ENCODE results near the gene GPR137C. TPM values are rescaled to one million over a fixed set of nuclear protein-coding genes. Genes with fewer than 3 reads are reported as not detected.

GPR137C gene, protein sequence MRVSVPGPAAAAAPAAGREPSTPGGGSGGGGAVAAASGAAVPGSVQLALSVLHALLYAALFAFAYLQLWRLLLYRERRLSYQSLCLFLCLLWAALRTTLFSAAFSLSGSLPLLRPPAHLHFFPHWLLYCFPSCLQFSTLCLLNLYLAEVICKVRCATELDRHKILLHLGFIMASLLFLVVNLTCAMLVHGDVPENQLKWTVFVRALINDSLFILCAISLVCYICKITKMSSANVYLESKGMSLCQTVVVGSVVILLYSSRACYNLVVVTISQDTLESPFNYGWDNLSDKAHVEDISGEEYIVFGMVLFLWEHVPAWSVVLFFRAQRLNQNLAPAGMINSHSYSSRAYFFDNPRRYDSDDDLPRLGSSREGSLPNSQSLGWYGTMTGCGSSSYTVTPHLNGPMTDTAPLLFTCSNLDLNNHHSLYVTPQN
- 0.34 and 0.50 TPM in 2 replicates for total RNA-seq

DNA sequence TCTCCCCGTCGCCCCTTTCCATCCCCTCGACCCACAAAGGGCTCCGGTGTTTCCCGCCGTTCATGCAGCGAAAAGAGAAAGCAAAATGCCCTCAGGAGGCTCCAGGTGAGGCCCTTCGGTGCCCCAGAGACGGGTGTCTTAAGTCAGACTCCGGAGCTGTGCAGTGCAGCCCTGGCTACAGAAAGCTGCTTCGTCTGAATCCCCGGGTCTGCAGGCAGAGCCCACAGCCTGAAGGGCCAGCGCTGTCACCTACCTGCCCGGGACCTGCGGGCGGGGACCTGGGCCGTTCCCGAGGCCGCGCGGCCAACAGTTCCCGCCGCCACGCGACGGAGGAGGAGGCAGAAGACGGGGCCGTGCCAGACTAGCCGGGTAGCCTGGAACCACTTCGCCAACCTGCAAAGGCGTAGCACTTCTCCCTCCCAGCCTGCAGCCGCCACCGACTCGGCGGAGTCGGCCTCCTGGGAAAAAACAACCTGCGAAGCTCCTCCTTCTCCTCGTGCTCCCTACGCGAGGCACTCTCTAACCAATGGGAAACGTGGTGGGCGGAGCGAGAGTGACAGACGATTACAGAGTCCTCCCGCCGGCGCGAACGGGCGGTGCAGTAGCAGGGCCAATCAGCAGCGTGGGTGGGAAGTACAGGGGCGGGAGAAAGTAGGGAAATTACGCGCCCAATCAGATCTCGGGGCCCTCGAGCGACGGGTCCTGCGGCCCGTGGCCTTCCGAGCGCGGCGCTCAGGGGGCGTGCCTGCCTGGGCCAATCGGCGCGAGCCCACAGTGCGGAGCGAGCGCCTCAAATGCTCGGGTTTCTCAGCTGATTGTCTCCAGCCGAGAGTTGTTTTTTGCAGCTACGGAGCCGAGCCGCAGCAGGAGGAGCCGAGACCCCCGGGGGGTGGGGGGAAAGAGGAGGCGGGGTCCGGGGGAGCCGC is at the start of gene GPR137C, which contains the start of gene TXNDC16:
Gene GPR137C, plus strand, starts transcription at position 774 of the 926 bp plus-strand sequence. CDS start 312 bp downstream, outside the sequence.
Gene TXNDC16, minus strand, starts transcription at position 443 of the 926 bp plus-strand sequence. CDS start 8,948 bp downstream, outside the sequence.
- intact Hi-C loops (cut with micrococcal nuclease), result loop anchor here (1.0 to 5.0 kb wide), 12 partner anchors 22 to 690 kb away; partner anchors contain the start of genes DDHD1, ERO1A, GNG2 and GNPNAT1

DNA sequence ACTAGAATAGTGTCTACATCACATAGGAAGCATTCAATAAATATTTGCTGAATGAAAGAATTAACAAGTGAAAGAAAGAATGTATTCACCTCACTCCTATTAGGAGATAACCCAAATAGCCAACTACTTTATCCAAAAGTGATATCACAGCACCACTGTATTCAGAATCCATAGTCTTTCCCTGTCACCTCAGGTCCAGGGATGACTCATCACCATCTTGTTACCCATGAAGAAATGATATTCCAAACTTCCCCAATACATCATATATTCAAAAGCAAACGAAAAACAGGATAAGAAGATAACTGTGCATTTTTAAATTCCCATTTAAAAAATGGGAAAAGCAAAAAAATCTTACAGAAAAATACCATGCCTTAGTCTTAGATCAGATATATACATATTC is 39.4 kb upstream of the GPR137C start:
- intact Hi-C loops (cut with micrococcal nuclease), result no loop called here

DNA sequence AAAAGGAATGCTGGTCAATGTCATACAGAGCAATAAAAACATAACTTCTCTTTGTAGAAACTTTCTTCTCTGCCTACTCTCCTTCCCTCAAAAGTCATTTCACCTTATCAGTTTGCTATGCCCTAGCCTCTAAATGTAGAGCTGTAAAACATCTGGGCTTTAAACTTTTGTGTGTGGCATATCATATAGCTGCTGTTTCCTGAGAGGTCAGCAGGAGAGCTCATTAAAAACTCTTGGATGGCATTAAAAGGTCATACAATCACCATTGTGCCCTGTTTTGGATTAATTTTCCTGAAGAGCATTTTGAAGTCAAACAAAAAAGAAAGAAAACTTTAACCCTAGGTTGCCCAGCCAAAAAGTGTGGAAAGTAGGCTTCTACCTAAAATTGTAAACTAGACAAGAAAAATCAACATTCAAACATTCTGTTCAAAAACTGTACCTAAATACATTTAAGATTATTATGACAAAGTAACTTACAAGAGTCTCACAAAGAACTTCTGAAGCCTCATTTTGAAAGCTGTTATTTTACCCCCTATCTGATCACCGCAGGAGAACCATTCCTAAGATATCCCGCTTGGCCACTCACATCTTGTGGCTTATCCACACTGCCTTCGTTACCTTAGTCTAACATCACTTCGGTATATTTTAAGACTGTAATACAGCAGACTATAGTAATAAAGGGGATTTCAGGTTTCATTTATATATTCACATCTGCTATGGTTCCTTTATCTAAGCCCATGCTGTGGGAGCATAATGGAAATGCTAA is 38.4 kb upstream of the GPR137C start:
- intact Hi-C loops (cut with micrococcal nuclease), result no loop called here

DNA sequence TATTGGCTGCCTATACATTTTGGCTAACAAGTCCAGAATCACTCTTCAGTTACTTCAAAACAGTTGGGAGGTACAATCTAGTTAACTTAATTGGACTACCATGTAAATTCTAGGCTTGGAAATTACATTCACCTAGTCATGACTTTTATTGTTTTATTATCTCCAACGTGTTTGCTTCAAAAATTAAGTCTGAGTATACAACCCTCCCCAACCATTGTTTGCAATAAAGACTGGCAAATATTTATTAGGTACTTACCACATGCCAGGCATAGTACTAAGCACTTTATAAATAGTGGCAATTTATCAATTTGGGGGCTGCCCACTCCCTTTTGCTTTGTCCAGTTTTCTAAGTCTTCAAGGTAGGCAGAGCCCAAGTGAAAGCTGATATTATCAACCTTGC is 30.6 kb upstream of the GPR137C start:
- intact Hi-C loops (cut with micrococcal nuclease), result no loop called here

DNA sequence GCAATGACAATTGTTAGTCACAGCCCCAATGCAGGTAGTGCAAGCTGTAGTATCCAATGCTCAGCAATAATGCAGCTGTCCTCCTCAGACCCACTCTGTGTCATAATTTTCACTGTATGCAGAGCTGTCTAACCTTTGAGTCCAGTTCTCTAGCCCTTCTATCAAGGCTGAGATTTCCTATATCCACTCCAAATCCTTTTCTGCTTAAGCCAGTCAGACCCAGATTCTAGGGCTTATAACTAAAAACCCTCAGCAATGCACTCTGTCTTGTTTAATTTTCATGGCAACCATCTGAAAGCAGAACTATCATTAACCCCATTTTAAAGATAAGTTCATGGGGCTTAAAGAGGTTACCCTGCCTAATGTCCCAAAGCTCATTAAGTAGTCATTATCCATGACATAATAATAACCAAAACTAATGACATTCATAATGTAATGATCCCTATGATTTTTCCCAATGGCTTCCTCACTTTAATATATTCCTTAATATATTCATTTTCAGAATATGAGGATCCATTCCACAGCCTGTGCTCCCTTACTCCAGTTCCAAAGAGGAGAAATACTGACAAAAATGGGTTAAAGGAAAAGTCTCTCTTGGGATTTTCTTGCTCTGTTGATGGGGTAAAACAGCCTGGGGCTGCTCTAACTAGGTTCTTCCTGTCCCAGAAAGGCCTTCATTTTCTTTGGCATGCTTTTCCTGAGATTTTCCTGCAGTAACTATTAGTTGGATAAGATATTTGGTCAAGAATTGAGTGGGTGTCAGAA is 29.9 kb upstream of the GPR137C start:
- intact Hi-C loops (cut with micrococcal nuclease), result no loop called here

DNA sequence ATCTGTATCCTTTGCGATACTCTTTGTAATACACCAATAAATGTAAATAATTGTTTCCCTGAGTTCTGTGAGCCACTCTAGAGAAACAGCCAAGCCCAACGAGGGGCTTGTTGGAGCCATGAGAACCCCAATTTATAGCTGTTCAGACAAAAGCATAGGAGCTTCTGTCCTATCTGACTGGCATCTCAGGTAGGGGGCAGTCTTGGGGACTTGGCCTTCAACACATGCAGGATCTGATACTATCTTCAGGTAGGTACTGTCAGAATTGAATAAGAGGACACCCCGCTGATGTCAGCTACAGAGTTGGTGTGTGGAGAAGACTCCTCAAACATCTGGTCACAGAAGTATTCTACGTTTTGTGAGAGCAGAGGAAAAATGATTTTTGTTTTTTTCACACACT is 25.6 kb upstream of the GPR137C start:
- intact Hi-C loops (cut with micrococcal nuclease), result no loop called here

DNA sequence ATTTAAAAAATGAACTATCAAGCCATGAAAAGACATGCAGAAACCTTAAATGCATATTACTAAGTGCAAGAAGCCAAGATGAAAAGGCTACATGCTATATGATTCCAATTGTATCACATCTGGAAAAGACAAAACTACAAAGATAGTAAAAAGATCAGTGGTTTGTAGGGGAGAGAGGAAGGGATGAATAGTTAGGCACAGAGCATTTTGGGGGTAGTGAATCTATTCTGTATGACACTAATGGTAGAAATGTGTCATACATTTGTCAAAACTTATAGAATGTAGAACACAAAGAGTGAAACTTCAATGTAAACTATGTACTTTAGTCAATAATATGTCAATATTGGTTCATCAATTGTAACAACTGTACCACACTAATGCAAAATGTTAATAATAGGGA is 21.2 kb upstream of the GPR137C start:
- intact Hi-C loops (cut with micrococcal nuclease), result loop anchor here (2.0 kb wide), 1 partner anchor 21 kb away; the partner anchor contains the start of genes GPR137C and TXNDC16

DNA sequence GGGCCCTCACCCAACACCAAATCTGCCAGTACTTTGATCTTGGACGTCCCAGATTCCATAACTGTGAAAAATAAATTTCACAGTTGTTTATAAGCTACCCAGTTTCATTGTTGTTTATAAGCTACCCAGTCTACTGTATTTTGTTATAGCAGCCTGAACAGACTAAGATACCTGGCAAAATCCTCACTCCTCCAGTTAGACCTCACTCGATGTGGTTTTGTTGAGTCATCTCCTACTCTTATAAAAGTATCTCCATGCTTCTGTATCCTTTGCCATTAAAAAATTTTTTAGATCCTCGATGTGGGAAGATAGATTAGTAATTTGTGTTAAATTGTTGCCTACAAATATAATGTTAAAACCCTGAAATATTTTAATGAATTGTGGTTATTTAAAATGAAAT is 16.4 kb upstream of the GPR137C start:
- intact Hi-C loops (cut with micrococcal nuclease), result no loop called here

DNA sequence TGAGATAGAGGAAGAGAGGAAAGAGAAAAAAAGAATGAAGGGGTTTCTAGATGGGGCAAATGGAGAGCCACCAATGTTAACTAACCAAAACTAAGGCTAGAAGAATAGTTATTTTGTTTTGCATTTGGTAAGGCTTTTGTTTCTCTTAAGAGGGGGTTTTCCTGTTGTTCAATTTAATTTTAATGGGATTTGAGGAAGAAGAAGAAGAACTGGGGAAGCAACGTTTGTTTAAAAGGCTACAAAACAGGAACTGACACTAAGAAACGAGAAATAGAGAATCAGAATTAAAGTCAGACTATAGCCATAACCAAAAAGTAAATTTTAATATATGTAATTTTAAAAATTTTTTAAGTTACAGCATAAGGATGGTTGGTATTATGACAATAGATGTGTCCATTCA is 14.0 kb upstream of the GPR137C start:
- intact Hi-C loops (cut with micrococcal nuclease), result no loop called here

DNA sequence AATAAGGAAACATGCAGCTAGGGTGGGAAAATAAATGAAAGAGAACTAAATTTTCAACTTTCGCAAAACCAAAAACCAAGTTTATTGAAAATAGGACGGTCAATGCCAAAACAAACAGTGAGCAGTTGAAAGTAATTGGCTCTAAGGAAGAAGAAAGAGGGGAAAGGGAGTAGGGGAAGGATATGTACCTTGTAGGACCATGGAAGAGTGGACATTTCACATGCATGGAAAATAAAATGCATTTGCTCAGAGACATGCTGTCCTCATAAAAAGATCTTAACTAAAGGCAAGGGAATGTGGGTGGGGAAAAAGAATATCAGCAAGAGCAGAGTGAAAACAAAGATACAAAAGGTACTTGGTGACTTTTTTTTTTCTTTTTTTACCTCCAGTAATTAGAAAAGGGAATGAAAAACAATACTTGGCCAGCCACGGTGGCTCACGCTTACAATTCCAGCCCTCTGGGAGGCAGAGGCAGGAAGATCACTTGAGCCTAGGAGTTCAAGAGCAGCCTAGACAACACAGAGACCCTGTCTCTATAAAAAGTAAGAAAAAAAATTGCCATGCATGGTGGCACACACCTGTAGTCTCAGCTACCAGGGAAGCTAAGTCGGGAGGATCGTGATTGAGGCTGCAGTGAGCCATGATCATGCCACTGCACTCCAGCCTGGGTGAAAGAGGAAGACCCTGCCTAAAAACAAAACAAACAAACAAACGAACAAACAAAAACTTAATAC is 6.9 kb upstream of the GPR137C start:
- intact Hi-C loops (cut with micrococcal nuclease), result no loop called here

DNA sequence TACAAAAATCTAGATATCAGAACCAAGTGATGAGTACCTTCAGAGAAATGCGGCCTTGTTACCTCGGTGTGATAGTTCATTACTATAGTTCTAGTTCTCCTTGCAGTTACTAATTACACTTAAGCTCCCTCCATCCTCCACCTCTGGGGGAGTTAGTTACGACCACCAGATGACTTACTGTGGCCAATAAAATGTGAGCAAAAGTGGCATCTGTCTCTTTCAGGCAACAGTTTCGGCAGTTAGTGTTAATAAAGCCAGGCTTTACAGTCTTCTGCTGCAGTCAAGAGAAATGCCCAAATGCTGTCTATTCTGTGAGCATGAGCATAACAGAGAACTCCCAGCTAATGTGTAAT is 6.3 kb upstream of the GPR137C start:
- intact Hi-C loops (cut with micrococcal nuclease), result no loop called here

DNA sequence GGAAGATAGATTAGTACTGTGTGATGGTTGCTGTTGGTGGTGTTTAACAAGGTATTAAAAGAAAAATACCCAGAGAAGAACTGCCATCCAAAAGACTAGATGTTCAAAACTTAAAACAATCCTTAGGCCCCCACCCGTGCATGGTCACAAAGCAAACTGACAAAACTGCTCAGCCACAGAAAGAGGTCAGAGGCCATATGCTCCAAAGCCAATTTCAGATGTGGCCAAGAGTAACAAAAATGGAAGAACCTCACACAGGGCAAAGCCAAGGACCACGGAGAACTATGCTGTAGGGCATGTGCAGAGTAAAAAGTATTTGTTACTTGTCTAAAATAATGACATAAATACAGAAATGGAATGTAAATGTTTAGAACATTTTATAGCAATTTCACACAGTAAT is 5.6 kb upstream of the GPR137C start:
- intact Hi-C loops (cut with micrococcal nuclease), result no loop called here

DNA sequence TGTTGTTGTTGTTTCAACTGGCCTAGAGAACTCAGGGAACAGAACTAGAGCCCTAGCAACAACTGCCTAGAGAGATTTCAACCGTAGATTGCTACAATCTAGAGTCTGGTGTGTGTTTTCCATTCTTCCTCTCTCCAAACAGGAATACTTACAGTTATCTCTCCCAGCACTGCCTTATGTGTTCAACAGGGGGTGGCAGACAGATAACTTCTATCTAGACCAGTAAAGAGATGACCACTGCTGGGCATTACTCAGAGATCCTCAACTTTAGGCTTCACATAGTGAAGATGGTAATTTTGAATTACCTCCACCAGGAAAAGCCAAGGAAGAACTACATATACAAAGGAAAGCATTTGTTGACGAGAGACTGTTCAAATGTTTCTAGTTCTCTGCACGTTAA is 5.1 kb upstream of the GPR137C start:
- intact Hi-C loops (cut with micrococcal nuclease), result no loop called here

DNA sequence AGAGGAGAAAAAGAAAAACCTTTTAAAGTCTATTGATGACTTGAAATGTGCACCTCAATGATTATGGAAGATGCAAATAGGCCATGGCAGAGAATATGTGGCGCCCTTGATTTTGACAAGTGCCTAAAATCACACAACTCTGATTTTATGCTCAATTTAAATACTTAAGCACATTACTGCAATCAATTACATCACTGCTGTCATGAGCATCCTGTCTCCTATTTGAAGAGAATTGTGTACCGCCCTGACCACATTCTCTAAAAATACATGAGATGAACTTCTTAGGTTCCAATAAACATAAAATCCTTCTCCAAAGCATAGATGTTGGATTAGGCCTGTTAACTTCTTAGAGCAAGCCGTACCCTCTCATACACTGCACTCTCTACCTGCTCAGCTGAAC is 2.0 kb upstream of the GPR137C start:
- intact Hi-C loops (cut with micrococcal nuclease), result loop anchor here (5.0 kb wide), 2 partner anchors 138 to 688 kb away; partner anchors contain the start of gene GNG2

DNA sequence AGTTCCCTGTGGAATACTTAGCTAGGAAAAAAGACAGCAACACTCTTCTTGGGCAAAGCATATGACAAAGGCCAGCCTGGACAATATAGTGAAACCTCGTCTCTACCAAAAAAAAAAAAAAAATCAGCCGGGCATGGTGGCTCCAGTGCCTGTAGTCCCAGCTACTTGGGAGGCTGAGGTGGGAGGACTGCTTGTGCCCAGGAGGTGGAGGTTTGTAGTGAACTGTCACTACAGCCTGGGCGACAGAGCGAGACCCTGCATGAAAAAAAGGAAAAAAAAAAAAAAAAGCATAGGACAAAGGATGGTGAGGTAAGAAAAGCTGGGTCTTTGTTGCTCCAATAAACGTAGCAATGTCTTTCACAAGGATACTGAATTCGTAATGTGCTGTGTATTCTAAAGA is 1.4 kb upstream of the GPR137C start:
- intact Hi-C loops (cut with micrococcal nuclease), result loop anchor here (5.0 kb wide), 2 partner anchors 139 to 689 kb away; partner anchors contain the start of gene GNG2

DNA sequence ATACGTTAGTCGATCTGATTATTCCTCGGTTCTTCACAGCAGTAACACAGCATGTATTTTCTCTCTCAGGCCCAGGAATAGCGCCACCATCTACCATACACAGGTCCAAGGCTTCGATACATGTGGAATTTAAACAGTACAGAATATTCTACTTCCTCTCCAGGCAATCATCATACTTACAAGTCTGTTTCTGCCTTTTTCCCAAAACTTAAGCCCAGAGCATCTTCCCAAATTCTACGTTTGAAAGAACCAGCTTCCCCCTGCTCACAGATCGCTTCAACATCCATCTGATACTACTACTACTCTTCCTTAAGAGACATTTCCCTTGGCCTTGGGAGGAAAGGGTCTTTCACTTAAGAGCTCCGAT is 957 bp upstream of the GPR137C start:
- intact Hi-C loops (cut with micrococcal nuclease), result loop anchor here (1.0 to 5.0 kb wide), 12 partner anchors 21 to 689 kb away; partner anchors contain the start of genes DDHD1, ERO1A, GNG2 and GNPNAT1

DNA sequence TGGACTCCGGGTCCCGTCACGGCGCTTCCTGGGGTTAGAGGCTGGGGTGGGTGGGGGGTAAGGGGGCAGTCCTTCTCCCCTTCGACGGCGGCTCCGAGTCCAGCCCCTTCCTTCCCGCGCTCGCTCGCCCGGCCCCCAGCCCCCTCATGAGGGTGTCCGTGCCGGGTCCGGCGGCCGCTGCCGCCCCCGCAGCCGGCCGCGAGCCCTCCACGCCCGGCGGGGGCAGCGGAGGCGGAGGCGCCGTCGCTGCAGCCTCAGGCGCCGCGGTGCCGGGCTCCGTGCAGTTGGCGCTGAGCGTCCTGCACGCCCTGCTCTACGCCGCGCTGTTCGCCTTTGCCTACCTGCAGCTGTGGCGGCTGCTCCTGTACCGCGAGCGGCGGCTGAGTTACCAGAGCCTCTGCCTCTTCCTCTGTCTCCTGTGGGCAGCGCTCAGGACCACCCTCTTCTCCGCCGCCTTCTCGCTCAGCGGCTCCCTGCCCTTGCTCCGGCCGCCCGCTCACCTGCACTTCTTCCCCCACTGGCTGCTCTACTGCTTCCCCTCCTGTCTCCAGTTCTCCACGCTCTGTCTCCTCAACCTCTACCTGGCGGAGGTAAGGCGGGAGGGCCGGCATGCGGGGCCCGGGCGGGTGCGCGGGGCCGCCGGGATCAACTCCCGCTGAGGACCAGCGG is 500 bp downstream of the GPR137C start:
- intact Hi-C loops (cut with micrococcal nuclease), result loop anchor here (2.0 to 5.0 kb wide), 5 partner anchors 22 to 691 kb away; partner anchors contain the start of genes GNG2 and RTRAF

DNA sequence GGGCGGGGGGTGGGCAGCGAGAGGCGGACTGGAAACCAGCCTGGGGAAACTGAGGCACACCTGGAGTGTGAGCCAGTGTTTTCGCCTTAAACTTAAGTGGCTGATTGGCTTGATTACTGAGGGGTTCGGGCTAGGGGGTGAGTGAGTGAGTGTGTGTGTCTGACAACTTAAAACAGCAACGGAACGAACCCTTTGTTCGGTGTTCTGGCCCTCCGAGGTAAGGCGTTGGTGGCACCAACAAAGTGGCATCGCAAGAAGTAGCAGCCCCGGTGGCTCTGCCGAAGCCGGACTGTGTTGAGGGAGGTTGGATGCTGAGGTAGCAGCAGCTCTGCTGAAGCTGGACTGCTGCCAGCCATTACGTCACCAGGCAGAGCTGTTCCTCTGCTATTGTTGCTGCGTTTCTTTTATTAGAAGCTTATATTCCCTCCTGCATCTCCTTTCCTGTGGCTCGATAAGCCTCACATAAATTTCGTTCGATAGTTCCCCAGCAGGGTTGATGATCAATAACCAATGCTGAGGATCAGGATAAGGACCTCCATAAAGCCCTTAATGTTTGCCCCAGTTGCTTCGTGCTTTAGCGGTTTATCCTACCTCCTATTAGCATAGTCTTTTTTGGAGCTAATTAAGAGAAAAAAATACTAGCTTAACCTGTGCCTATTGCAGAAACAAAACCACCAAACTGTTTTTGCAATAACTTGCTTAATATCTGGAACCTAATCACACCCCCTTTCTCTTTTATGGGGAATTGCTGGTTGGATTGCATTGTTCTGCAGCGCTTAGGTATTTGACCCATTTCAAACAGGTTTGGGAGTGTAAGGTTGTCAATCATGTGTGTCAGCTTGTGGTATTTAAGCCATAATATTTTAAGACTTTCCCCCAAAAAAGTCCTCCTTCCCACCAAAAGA is 1.3 kb downstream of the GPR137C start:
- intact Hi-C loops (cut with micrococcal nuclease), result loop anchor here (2.0 to 5.0 kb wide), 5 partner anchors 23 to 692 kb away; partner anchors contain the start of genes GNG2 and RTRAF
